Esophagus muscularis mucosa (tissue), 2 donors: ENCODE data around the gene TEAD3.

Experiments
- POLR2A ChIP-seq: fragments of 450-650 bp; IDR thresholded peaks from one replicate; pipeline ENCODE4 v1.6.1; 2017; ENCODE audit warnings: antibody characterized with exemption, moderate library complexity, mild to moderate bottlenecking, low read depth
- POLR2AphosphoS5 ChIP-seq, 2 donors: sonication (generic); formaldehyde crosslinking; IDR thresholded peaks; one replicate each; pipeline ENCODE4 v1.6.1; 2017; ENCODE audit warnings: antibody characterized with exemption in 2 of 2

GRCh38 chr6:35439308-35439707, 57.6 kb downstream of the TEAD3 start:
- TF ChIP-seq POLR2AphosphoS5 (IDR thresholded peaks at IDR 0.05) (no peak), POLR2A (no peak)
